ENCODE data around the gene MAGI2. TPM values are rescaled to one million over a fixed set of nuclear protein-coding genes. Genes with fewer than 3 reads are reported as not detected.

Gene MAGI2
- total RNA-seq, 1 experiment from 2014 or later = 14.3 TPM

GRCh38 chr7:79084423-79084822, 369.0 kb downstream of the MAGI2 start:
- Histone ChIP-seq H3K9ac (ENCODE audit: extremely low read depth, insufficient read length, low read length) (no peak overlapping the region), H3K79me1 (ENCODE audit: insufficient read depth, low read depth, low read length, poor library complexity, severe bottlenecking) (no peaks in the 10 kb centered on the region), H2AFZ (ENCODE audit: low read length) (no peak overlapping the region), H4K5ac (ENCODE audit: insufficient read length, low read depth, low read length) (no peak overlapping the region), H3T11ph (ENCODE audit: low read length) (no peak overlapping the region), H3K79me2 (ENCODE audit: insufficient read depth, low read length) (no peaks in the 10 kb centered on the region), H2BK20ac (ENCODE audit: low read depth, low read length, poor library complexity, severe bottlenecking) (no peak overlapping the region), H2AK5ac (ENCODE audit: insufficient read length, low read length) (no peak overlapping the region), H2BK12ac (ENCODE audit: insufficient read length, low read depth, low read length) (no peak overlapping the region), H2BK15ac (ENCODE audit: low read depth, low read length) (no peak overlapping the region), H2BK120ac (ENCODE audit: low read depth, low read length, poor library complexity, severe bottlenecking) (no peak overlapping the region), H3K14ac (ENCODE audit: insufficient read depth, low read length) (no peak overlapping the region), H3K23me2 (ENCODE audit: insufficient read length, low read depth, low read length, poor library complexity, severe bottlenecking) (no peaks in the 10 kb centered on the region), H3K4me1 (ENCODE audit: insufficient read depth, low read length) (no peaks in the 10 kb centered on the region), H3K23ac (ENCODE audit: insufficient read length, low read depth, low read length) (no peak overlapping the region), H2BK5ac (ENCODE audit: insufficient read length, low read length) (no peak overlapping the region), H3K27ac (ENCODE audit: insufficient read length, low read depth, low read length) (no peak overlapping the region), H3K18ac (ENCODE audit: insufficient read length, low read depth, low read length) (no peak overlapping the region), H4K20me1 (ENCODE audit: control insufficient read depth, insufficient read depth, insufficient read length) (no peaks in the 10 kb centered on the region), H3K27me3 (ENCODE audit: insufficient read depth, low read length) (no peaks in the 10 kb centered on the region), H4K8ac (replicated peaks; ENCODE audit: insufficient read length, low read depth, low read length) (no peak overlapping the region), H3K56ac (ENCODE audit: insufficient read length, low read depth, low read length) (no peak overlapping the region), H3K9me3 (ENCODE audit: control insufficient read depth, low read depth, low read length) (no peaks in the 10 kb centered on the region), H3K4me2 (ENCODE audit: insufficient read depth, insufficient read length, low read length) (no peak overlapping the region), H4K91ac (ENCODE audit: insufficient read length, low read depth, low read length) (no peak overlapping the region), H3K4ac (ENCODE audit: low read depth, low read length) (no peak overlapping the region)
- Mint-ChIP-seq H3K36me3 (ENCODE audit: insufficient read depth in 1 of 3, low read depth in 3 of 3) (no peaks in the 10 kb centered on the region), H3K9me3 (peaks cover 0 to 3% of the 10 kb centered on the region in 2 experiments; a peak in 4 of 5 replicates), H3K27me3 (ENCODE audit: low read depth) (no peaks in the 10 kb centered on the region), H3K4me1 (no peaks in the 10 kb centered on the region), H3K4me3 (no peak overlapping the region), H3K27ac (no peak overlapping the region)
- TF ChIP-seq CTCF (conservative IDR thresholded peaks at IDR 0.05) = no peak
- DNase-seq = no peak
